Immature natural killer cell (primary cell): Measurements from ENCODE around the gene RAD51AP1. TPM values are rescaled to one million over a fixed set of nuclear protein-coding genes. Genes with fewer than 3 reads are reported as not detected.
A peak's percentile ranks its signal among the peaks of the same experiment; 100 is the strongest.

Source experiments
- DNase-seq, 3 donors: peaks; one replicate each; pipeline ENCODE4 v3.0.0; 2022; ENCODE audit warnings: mixed read lengths in 1 of 3
- H3K27ac Mint-ChIP-seq, 6 donors: one replicate each; pipeline ENCODE4 v1.8.0; 2020; ENCODE audit warnings: mixed read lengths in 6 of 6, mild to moderate bottlenecking in 5 of 6, inconsistent platforms in 4 of 6, moderate library complexity in 3 of 6
- H3K27me3 Mint-ChIP-seq, 3 donors: one replicate each; pipeline ENCODE4 v1.8.0; 2020 to 2021; ENCODE audit warnings: low read depth in 3 of 3, mild to moderate bottlenecking in 3 of 3, mixed read lengths in 3 of 3, moderate library complexity in 3 of 3, inconsistent platforms in 1 of 3
- H3K36me3 Mint-ChIP-seq, 3 donors: one replicate each; pipeline ENCODE4 v1.8.0; 2020; ENCODE audit warnings: mixed read lengths in 3 of 3, inconsistent platforms in 2 of 3, mild to moderate bottlenecking in 2 of 3
- H3K4me1 Mint-ChIP-seq, 2 donors: one replicate each; pipeline ENCODE4 v1.8.0; 2020; ENCODE audit warnings: inconsistent platforms in 2 of 2, mild to moderate bottlenecking in 2 of 2, mixed read lengths in 2 of 2, moderate library complexity in 1 of 2
- H3K4me3 Mint-ChIP-seq, 5 donors: one replicate each; pipeline ENCODE4 v1.8.0; 2020; ENCODE audit warnings: mild to moderate bottlenecking in 5 of 5, mixed read lengths in 5 of 5, inconsistent platforms in 3 of 5, moderate library complexity in 3 of 5
- H3K9me3 Mint-ChIP-seq, 6 donors: one replicate each; pipeline ENCODE4 v1.8.0; 2020; ENCODE audit warnings: mild to moderate bottlenecking in 6 of 6, mixed read lengths in 6 of 6, inconsistent platforms in 4 of 6, moderate library complexity in 3 of 6
- polyA plus RNA-seq, 3 donors: library from polyadenylated mRNA; unstranded; fragments of 300-500 nt; fragmentation: Illumina TruSeq; gene quantifications; one replicate each; pipeline ENCODE4 v1.2.3, GENCODE V29; 2021

The RAD51AP1 gene
- polyA plus RNA-seq, 3 donors from 2014 or later: 1.8 to 4.4 (median 2.9) TPM

DNA sequence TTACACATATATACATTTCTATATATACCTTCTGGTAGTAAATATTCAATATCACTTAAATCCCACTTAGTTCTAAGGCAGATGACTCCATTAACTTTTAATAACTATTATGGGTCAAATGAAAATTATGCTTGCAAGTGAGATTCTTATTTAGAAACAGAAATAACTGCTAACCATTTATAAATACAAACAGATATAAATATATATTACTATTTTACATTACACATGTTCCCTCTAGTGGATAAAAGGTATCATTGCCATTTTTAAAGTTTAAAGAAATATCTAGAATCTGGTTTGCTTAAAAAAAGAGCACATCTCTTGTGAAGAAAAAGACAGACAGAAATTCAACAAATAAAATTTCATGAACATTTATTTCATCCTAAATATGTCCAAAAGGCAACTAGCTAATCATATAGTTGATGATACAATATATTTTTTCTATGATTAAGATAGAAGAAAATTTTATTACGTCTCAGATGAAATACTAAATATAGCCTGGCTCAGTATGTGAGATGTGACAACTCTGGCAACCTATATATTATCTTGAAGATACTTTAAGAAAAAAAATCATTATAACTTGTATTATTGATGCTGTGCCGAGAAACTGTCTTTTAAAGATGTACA, 11.7 kb upstream of the RAD51AP1 start:
- peak in 2 of 3 donors; percentile 9 to 15 for DNase-seq
- Mint-ChIP-seq H3K4me3 (no peak overlapping the region), H3K27ac (no peak overlapping the region), H3K4me1 (no peaks in the 10 kb centered on the region), H3K9me3 (no peaks in the 10 kb centered on the region), H3K36me3 (peaks cover 14 to 19% (median 17%) of the 10 kb centered on the region in 3 donors), H3K27me3 (no peaks in the 10 kb centered on the region)

DNA sequence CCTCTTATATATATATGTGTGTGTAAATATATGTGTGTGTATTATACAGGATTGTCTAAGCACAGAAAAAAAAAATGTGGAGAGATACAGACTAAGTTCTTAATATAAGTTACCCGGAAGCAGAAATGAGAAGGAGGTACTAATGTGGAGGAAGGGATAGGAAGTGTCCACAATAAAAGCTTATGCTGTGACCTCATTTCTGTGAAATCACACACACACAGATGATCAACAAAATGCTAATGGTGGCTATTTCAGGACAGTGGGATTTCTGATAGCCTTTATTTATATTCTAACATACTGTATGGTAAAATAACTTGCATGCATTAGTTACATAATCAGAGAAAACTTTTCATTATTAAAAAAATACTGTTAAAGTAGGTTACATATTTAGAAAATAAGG, 8.5 kb upstream of the RAD51AP1 start:
- peaks cover 5 to 9% (median 6%) of the 10 kb centered on the region in 3 donors for H3K36me3 Mint-ChIP-seq
- H3K9me3 Mint-ChIP-seq: no peaks in the 10 kb centered on the region
- DNase-seq: no peak
- no peaks in the 10 kb centered on the region for H3K4me1 Mint-ChIP-seq
- H3K4me3 Mint-ChIP-seq: no peak overlapping the region
- H3K27ac Mint-ChIP-seq: peak overlapping the region in 2 of 6 donors; percentile 6 to 55
- no peaks in the 10 kb centered on the region for H3K27me3 Mint-ChIP-seq

GRCh38 chr12:4530982-4531586, 7.6 kb upstream of the RAD51AP1 start:
- Mint-ChIP-seq H3K27ac (no peak overlapping the region), H3K9me3 (no peaks in the 10 kb centered on the region), H3K4me3 (no peak overlapping the region), H3K36me3 (peaks cover 5 to 9% (median 6%) of the 10 kb centered on the region in 3 donors), H3K4me1 (peaks cover 0 to under 1% of the 10 kb centered on the region in 2 donors), H3K27me3 (no peaks in the 10 kb centered on the region)
- no peak for DNase-seq

DNA sequence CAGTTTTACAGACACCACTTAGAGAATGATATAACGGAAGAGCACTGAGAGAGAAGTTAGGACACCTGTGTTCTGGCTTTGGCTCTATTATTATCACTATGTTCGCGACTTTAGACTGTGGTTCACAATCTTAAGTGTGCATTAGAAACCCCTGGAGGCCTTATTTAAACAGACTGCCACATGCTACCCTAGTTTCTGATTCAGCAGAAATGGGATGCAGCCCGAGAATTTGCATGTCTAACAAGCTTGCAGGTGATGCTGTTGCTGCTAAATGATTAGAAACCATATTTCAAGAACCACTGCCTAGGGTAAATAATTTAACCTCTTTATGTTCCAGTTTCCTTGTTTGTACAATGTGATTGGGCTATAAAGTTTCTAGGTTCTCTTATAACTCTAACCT, 3.6 kb upstream of the RAD51AP1 start:
- H3K27me3 Mint-ChIP-seq: peaks cover 5 to 12% (median 10%) of the 10 kb centered on the region in 3 donors
- peaks cover 22 to 33% of the 10 kb centered on the region in 2 donors for H3K4me1 Mint-ChIP-seq
- no peak overlapping the region for H3K4me3 Mint-ChIP-seq
- no peaks in the 10 kb centered on the region for H3K9me3 Mint-ChIP-seq
- DNase-seq: no peak
- peaks cover under 1 to 5% (median under 1%) of the 10 kb centered on the region in 3 donors for H3K36me3 Mint-ChIP-seq
- H3K27ac Mint-ChIP-seq: no peak overlapping the region

DNA sequence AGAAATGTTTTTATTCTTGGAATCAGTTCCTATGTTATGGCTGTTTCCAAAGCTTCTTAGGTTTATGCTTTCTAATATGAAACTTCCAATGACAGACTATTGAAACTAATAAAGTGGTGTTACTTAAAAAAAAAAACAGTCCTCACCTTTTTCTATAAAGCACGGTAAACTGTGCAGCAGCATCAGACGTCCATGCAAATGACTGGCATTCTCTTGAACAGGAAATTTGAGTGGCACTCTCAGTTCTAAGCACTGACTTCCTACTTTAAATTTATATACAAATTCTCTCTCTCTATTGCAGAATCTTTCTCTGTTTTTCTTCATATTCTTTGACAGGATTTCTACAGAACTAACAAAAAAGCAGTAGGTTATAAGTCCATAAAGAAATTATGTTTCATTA, 2.8 kb upstream of the RAD51AP1 start:
- H3K4me1 Mint-ChIP-seq: peaks cover 22 to 33% of the 10 kb centered on the region in 2 donors
- no peaks in the 10 kb centered on the region for H3K9me3 Mint-ChIP-seq
- peaks cover 5 to 12% (median 10%) of the 10 kb centered on the region in 3 donors for H3K27me3 Mint-ChIP-seq
- no peaks in the 10 kb centered on the region for H3K36me3 Mint-ChIP-seq
- H3K4me3 Mint-ChIP-seq: no peak overlapping the region
- H3K27ac Mint-ChIP-seq: no peak overlapping the region
- no peak for DNase-seq

- H3K4me3 Mint-ChIP-seq: peak overlapping the region; percentile 96 to 99 (median 97)
- no peaks in the 10 kb centered on the region for H3K9me3 Mint-ChIP-seq
- DNase-seq: no peak
- peaks cover 5 to 12% (median 10%) of the 10 kb centered on the region in 3 donors for H3K27me3 Mint-ChIP-seq
- peaks cover 22 to 33% of the 10 kb centered on the region in 2 donors for H3K4me1 Mint-ChIP-seq
- H3K36me3 Mint-ChIP-seq: no peaks in the 10 kb centered on the region
- H3K27ac Mint-ChIP-seq: peak overlapping the region; percentile 95 to 99 (median 98)
These were observed 629 bp downstream of the RAD51AP1 start for GRCh38 chr12:4539167-4539870.

DNA sequence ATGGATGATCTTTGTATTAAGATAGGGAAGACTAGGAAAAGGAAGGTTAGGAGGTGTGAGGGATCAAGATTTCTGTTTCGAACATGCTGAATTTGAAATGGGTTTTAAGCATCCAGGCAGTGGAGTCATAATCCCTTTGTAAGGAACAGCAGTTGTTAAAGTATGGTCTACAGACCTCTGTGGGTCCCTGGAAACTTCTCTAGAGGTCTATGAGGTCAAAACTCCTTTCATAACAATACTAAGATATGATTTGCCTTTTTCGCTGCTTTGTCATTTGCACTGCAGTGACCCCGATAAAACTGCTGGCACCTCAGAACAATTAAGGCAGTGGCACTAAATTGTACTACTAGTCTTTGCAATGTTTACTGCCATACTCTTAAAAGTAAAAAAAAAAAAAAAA, 1.5 kb downstream of the RAD51AP1 start:
- peaks cover 22 to 33% of the 10 kb centered on the region in 2 donors for H3K4me1 Mint-ChIP-seq
- no peaks in the 10 kb centered on the region for H3K36me3 Mint-ChIP-seq
- H3K27me3 Mint-ChIP-seq: peaks cover 5 to 12% (median 10%) of the 10 kb centered on the region in 3 donors
- H3K9me3 Mint-ChIP-seq: no peaks in the 10 kb centered on the region
- DNase-seq: no peak
- H3K27ac Mint-ChIP-seq: no peak overlapping the region
- H3K4me3 Mint-ChIP-seq: peak overlapping the region; percentile 28 to 98 (median 56)

GRCh38 chr12:4540638-4541037, 1.9 kb downstream of the RAD51AP1 start:
- peaks cover 5 to 12% (median 10%) of the 10 kb centered on the region in 3 donors for H3K27me3 Mint-ChIP-seq
- no peak overlapping the region for H3K27ac Mint-ChIP-seq
- no peak for DNase-seq
- H3K4me1 Mint-ChIP-seq: peaks cover 22 to 33% of the 10 kb centered on the region in 2 donors
- no peaks in the 10 kb centered on the region for H3K9me3 Mint-ChIP-seq
- no peak overlapping the region for H3K4me3 Mint-ChIP-seq
- H3K36me3 Mint-ChIP-seq: no peaks in the 10 kb centered on the region

DNA sequence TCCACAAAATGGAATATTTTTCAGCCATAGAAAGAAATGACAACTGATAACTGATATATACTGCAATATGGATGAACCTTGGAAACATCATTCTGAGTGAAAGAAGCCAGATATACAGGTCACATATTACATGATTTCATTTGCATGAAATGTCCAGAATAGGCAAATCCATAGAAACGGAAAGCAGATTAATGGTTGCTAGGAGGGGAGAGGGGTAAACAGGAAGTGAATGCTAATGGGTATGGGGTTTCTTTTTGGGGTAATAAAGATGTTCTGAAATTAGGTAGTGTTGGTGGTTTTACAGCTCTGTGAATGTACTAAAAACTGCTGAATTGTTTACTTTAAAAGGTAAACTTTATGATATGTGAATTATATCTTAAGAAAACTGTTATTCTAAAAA, 6.5 kb downstream of the RAD51AP1 start:
- Mint-ChIP-seq H3K4me1 (no peaks in the 10 kb centered on the region), H3K4me3 (no peak overlapping the region), H3K27ac (peak overlapping the region in 1 of 6 donors; percentile 61), H3K27me3 (no peaks in the 10 kb centered on the region), H3K36me3 (no peaks in the 10 kb centered on the region), H3K9me3 (no peaks in the 10 kb centered on the region)
- DNase-seq: no peak

- no peaks in the 10 kb centered on the region for H3K4me1 Mint-ChIP-seq
- no peak overlapping the region for H3K27ac Mint-ChIP-seq
- H3K4me3 Mint-ChIP-seq: no peak overlapping the region
- no peaks in the 10 kb centered on the region for H3K27me3 Mint-ChIP-seq
- DNase-seq: no peak
- no peaks in the 10 kb centered on the region for H3K36me3 Mint-ChIP-seq
- H3K9me3 Mint-ChIP-seq: no peaks in the 10 kb centered on the region
These were observed 13.5 kb downstream of the RAD51AP1 start for GRCh38 chr12:4552191-4552590.

DNA sequence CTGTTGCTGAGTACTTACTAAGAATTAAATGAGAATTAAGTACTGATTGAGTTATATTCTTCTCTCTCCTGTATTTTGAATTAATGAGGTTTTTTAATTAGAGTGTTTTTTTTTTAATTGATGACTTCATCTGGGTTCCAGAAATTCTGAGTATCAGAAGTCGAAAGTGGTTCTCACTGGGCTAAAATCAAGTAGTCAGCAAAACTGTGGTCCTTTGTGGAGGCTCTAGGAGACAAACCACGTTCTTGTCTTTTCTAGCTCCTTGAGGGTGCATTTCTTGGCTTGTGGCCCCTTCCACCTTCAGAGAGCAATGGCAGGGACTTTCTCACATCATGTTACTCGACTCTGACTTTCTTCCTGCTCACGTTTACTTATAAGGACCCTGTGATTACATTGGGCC, 15.3 kb downstream of the RAD51AP1 start:
- Mint-ChIP-seq H3K4me3 (no peak overlapping the region), H3K27ac (no peak overlapping the region), H3K27me3 (no peaks in the 10 kb centered on the region), H3K4me1 (no peaks in the 10 kb centered on the region), H3K9me3 (no peaks in the 10 kb centered on the region), H3K36me3 (no peaks in the 10 kb centered on the region)
- DNase-seq: no peak

GRCh38 chr12:4555804-4556203, 17.1 kb downstream of the RAD51AP1 start:
- Mint-ChIP-seq H3K27ac (no peak overlapping the region), H3K4me1 (no peaks in the 10 kb centered on the region), H3K4me3 (no peak overlapping the region), H3K36me3 (no peaks in the 10 kb centered on the region), H3K9me3 (no peaks in the 10 kb centered on the region), H3K27me3 (no peaks in the 10 kb centered on the region)
- DNase-seq: no peak

DNA sequence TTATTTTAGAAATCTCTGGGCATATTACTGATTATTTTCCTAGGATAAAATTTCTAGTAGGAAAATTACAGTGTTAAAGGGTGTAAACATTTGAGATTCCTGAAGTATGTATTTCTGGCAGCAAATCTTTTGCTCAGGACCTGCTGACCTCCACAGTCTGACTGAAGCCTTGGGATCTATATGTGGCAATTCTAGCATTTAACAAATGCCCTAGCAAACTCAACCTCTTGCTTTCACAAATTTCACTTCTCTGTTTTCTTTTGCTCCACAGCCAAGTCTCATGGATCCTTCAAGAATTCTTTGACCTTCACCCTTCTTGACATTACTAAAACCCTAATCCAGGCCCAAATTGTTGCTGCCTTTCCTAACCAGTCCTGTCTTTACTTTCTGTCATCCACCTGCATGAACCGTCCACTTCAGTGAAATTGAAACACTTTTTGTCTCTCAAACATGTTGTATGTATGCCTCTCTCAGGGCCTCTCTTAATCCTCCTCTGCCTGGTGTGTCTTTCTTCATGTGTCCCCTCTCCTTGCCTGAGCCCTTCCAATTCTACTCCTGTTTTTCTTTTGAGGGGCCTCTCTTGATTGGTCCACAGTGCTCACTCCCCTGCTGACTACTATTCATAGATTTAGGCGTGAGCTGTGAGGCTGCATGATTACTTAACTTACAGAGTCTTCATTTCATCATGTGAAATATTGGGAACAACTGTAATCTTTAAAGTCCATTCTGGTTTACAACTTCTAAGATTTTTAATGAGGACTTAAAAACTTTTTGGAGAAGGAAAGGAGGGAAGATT, 18.2 kb downstream of the RAD51AP1 start:
- H3K4me1 Mint-ChIP-seq: peaks cover 3 to 4% of the 10 kb centered on the region in 2 donors
- DNase-seq: no peak
- no peak overlapping the region for H3K27ac Mint-ChIP-seq
- H3K9me3 Mint-ChIP-seq: no peaks in the 10 kb centered on the region
- no peaks in the 10 kb centered on the region for H3K36me3 Mint-ChIP-seq
- no peaks in the 10 kb centered on the region for H3K27me3 Mint-ChIP-seq
- no peak overlapping the region for H3K4me3 Mint-ChIP-seq

GRCh38 chr12:4557586-4557985, 18.9 kb downstream of the RAD51AP1 start:
- Mint-ChIP-seq H3K4me1 (peaks cover 8 to 10% of the 10 kb centered on the region in 2 donors), H3K27me3 (peaks cover 0 to 2% (median 0%) of the 10 kb centered on the region in 3 donors), H3K27ac (peak overlapping the region in 1 of 6 donors; percentile 3), H3K9me3 (no peaks in the 10 kb centered on the region), H3K36me3 (no peaks in the 10 kb centered on the region), H3K4me3 (no peak overlapping the region)
- no peak for DNase-seq
